HEK293 (cell line): ENCODE data around the gene MAGOHB.

Experiments
- CTCF ChIA-PET: fragments of 350-600 bp; formaldehyde crosslinking; extraction: SDS; loops from one replicate; lab custom pipeline; 2021; ENCODE audit warnings: antibody characterized with exemption; lab: Yijun Ruan, JAX
- POLR2A ChIA-PET: fragments of 300-600 bp; formaldehyde crosslinking; extraction: SDS; loops from one replicate; lab custom pipeline; 2020; ENCODE audit warnings: antibody characterized with exemption, inconsistent platforms; lab: Yijun Ruan, JAX
- H3K27ac ChIP-seq: fragments of 200-500 bp; sonication (Bioruptor generic); 2 replicates; pipeline ENCODE4 v1.5.1; 2014; ENCODE audit warnings: low read depth, low read length, control low read depth, inconsistent platforms; ENCODE audit errors: extremely low read depth
- H3K36me3 ChIP-seq, 2 experiments: fragments of 200-500 bp in 1 of 2; sonication (Bioruptor generic) in 1 of 2; 1 replicate in 1 of 2; 2 replicates in 1 of 2; pipeline ENCODE4 v1.5.1; 2014 to 2017; ENCODE audit warnings: inconsistent platforms in 2 of 2, low read length in 2 of 2; ENCODE audit not compliant: control insufficient read depth in 2 of 2, insufficient read depth in 1 of 2
- H3K4me1 ChIP-seq: fragments of 200-500 bp; sonication (Bioruptor generic); 2 replicates; pipeline ENCODE4 v1.5.1; 2014; ENCODE audit warnings: mild to moderate bottlenecking, low read length, inconsistent platforms; ENCODE audit not compliant: control insufficient read depth, insufficient read depth
- H3K4me3 ChIP-seq: 2 replicates; pipeline ENCODE4 v1.5.1; 2011; ENCODE audit warnings: low read depth, mild to moderate bottlenecking, control low read depth, low read length, moderate library complexity
- H3K9me3 ChIP-seq: fragments of 200-500 bp; sonication (Bioruptor generic); 2 replicates; pipeline ENCODE4 v1.5.1; 2014; ENCODE audit warnings: low read depth, low read length, inconsistent platforms; ENCODE audit not compliant: control insufficient read depth, insufficient read depth
- KLF8 ChIP-seq: fragments of 450-650 bp; formaldehyde crosslinking; IDR thresholded peaks from 2 replicates; pipeline ENCODE4 v1.5.1; 2016; ENCODE audit warnings: missing biosample characterization, missing genetic modification characterization
- SCRT1 ChIP-seq: fragments of 450-650 bp; formaldehyde crosslinking; IDR thresholded peaks from 2 replicates; pipeline ENCODE4 v1.5.1; 2016; ENCODE audit warnings: missing biosample characterization, missing genetic modification characterization, borderline replicate concordance
- SCRT2 ChIP-seq: fragments of 450-650 bp; formaldehyde crosslinking; IDR thresholded peaks from 2 replicates; pipeline ENCODE4 v1.5.1; 2016; ENCODE audit warnings: missing biosample characterization, missing genetic modification characterization
- ZNF138 ChIP-seq: fragments of 450-650 bp; formaldehyde crosslinking; IDR thresholded peaks from 2 replicates; pipeline ENCODE4 v1.5.1; 2016; ENCODE audit warnings: missing biosample characterization, missing genetic modification characterization, borderline replicate concordance
- ZNF202 ChIP-seq: fragments of 450-650 bp; formaldehyde crosslinking; IDR thresholded peaks from 2 replicates; pipeline ENCODE4 v1.5.1; 2016; ENCODE audit warnings: missing biosample characterization, missing genetic modification characterization, borderline replicate concordance
- ZNF324 ChIP-seq: fragments of 450-650 bp; formaldehyde crosslinking; IDR thresholded peaks from 2 replicates; pipeline ENCODE4 v1.5.1; 2016; ENCODE audit warnings: missing biosample characterization, missing genetic modification characterization
- ZNF335 ChIP-seq: fragments of 450-650 bp; formaldehyde crosslinking; conservative IDR thresholded peaks from 2 replicates; pipeline ENCODE4 v1.5.1; 2016; ENCODE audit warnings: missing biosample characterization, missing genetic modification characterization
- ZNF354C ChIP-seq: fragments of 450-650 bp; formaldehyde crosslinking; IDR thresholded peaks from 2 replicates; pipeline ENCODE4 v1.5.1; 2016; ENCODE audit warnings: missing biosample characterization, missing genetic modification characterization, low read depth, borderline replicate concordance
- ZNF510 ChIP-seq: fragments of 450-650 bp; formaldehyde crosslinking; IDR thresholded peaks from 2 replicates; pipeline ENCODE4 v1.5.1; 2018; ENCODE audit warnings: mild to moderate bottlenecking, missing genetic modification characterization, missing biosample characterization; ENCODE audit not compliant: insufficient replicate concordance
- ZNF571 ChIP-seq: fragments of 450-650 bp; formaldehyde crosslinking; IDR thresholded peaks from 2 replicates; pipeline ENCODE4 v1.5.0; 2017; ENCODE audit warnings: missing biosample characterization, missing genetic modification characterization
- ZNF600 ChIP-seq: fragments of 450-650 bp; formaldehyde crosslinking; IDR thresholded peaks from 2 replicates; pipeline ENCODE4 v1.5.1; 2016; ENCODE audit warnings: missing biosample characterization, missing genetic modification characterization
- ZNF621 ChIP-seq: fragments of 450-650 bp; formaldehyde crosslinking; IDR thresholded peaks from 2 replicates; pipeline ENCODE4 v1.5.1; 2017; ENCODE audit warnings: missing biosample characterization, missing genetic modification characterization
- ZNF830 ChIP-seq: fragments of 450-650 bp; IDR thresholded peaks from 2 replicates; pipeline ENCODE4 v1.5.0; 2018; ENCODE audit warnings: missing biosample characterization, missing genetic modification characterization, low read depth, mild to moderate bottlenecking, moderate library complexity
- ZSCAN16 ChIP-seq: fragments of 450-650 bp; formaldehyde crosslinking; IDR thresholded peaks from 2 replicates; pipeline ENCODE4 v1.5.1; 2016; ENCODE audit warnings: missing biosample characterization, missing genetic modification characterization
- TF ChIP-seq, protein P1 (sequence below): fragments of 450-650 bp; formaldehyde crosslinking; IDR thresholded peaks from 2 replicates; pipeline ENCODE4 v1.5.0; 2017; ENCODE audit warnings: missing biosample characterization, missing genetic modification characterization, borderline replicate concordance
- TF ChIP-seq, protein P2 (sequence below): fragments of 450-650 bp; formaldehyde crosslinking; IDR thresholded peaks from 2 replicates; pipeline ENCODE4 v1.5.1; 2017; ENCODE audit warnings: missing biosample characterization, missing genetic modification characterization
- TF ChIP-seq, protein P3 (sequence below): fragments of 450-650 bp; formaldehyde crosslinking; IDR thresholded peaks from 2 replicates; pipeline ENCODE4 v1.5.1; 2016; ENCODE audit warnings: missing biosample characterization, missing genetic modification characterization
- TF ChIP-seq, protein P4 (sequence below): fragments of 450-650 bp; formaldehyde crosslinking; IDR thresholded peaks from 2 replicates; pipeline ENCODE4 v1.5.1; 2017; ENCODE audit warnings: missing biosample characterization, mild to moderate bottlenecking, missing genetic modification characterization, moderate library complexity
- TF ChIP-seq, protein P5 (sequence below): fragments of 450-650 bp; formaldehyde crosslinking; IDR thresholded peaks from 2 replicates; pipeline ENCODE4 v1.5.1; 2016; ENCODE audit warnings: missing biosample characterization, missing genetic modification characterization, borderline replicate concordance

MAGOHB gene

DNA sequence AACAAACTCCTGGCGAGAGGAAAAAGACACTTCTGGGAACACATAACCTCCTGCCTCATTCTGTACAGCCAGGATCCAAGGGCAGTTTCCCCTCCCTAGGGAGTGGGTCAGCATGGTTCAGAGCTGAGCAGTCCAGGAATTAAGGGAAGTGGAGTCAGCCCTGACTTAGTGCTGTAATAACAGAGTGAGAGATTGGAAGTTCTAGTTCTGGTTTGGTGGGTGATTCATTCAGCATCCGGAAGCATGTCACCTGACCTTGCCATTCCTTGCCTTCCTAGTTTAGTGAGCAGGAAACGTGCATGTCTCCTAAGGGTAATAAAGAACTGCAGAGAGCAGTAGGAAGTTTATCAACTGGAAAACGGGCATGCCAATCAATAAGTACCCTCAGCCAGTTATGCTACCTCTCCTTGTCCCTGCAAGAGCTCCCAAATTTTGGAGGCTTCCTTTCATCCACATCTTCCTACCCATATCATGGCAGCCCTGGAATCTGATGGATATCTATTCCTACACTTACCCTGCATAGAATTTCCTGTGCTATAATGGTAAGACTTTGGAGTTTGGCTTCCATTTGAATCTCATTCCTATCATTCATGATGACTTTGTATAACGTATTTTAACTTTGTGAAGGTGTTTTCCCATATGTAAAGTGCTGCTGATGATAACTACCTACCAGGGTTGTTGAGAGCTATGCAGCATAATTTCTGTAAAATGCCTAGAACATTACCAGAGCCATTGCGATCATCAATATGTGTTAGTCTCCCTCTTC is 28.5 kb upstream of the MAGOHB start (continued):
- TF ChIP-seq, protein P1, sequence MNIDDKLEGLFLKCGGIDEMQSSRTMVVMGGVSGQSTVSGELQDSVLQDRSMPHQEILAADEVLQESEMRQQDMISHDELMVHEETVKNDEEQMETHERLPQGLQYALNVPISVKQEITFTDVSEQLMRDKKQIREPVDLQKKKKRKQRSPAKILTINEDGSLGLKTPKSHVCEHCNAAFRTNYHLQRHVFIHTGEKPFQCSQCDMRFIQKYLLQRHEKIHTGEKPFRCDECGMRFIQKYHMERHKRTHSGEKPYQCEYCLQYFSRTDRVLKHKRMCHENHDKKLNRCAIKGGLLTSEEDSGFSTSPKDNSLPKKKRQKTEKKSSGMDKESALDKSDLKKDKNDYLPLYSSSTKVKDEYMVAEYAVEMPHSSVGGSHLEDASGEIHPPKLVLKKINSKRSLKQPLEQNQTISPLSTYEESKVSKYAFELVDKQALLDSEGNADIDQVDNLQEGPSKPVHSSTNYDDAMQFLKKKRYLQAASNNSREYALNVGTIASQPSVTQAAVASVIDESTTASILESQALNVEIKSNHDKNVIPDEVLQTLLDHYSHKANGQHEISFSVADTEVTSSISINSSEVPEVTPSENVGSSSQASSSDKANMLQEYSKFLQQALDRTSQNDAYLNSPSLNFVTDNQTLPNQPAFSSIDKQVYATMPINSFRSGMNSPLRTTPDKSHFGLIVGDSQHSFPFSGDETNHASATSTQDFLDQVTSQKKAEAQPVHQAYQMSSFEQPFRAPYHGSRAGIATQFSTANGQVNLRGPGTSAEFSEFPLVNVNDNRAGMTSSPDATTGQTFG (tag by site-specific recombination) = no peak
- TF ChIP-seq ZNF354C (no peak), ZNF335 (no peak), SCRT2 (no peak), ZNF324 (no peak), KLF8 (no peak)
- TF ChIP-seq, protein P2, sequence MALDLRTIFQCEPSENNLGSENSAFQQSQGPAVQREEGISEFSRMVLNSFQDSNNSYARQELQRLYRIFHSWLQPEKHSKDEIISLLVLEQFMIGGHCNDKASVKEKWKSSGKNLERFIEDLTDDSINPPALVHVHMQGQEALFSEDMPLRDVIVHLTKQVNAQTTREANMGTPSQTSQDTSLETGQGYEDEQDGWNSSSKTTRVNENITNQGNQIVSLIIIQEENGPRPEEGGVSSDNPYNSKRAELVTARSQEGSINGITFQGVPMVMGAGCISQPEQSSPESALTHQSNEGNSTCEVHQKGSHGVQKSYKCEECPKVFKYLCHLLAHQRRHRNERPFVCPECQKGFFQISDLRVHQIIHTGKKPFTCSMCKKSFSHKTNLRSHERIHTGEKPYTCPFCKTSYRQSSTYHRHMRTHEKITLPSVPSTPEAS (tag by site-specific recombination) = no peak

DNA sequence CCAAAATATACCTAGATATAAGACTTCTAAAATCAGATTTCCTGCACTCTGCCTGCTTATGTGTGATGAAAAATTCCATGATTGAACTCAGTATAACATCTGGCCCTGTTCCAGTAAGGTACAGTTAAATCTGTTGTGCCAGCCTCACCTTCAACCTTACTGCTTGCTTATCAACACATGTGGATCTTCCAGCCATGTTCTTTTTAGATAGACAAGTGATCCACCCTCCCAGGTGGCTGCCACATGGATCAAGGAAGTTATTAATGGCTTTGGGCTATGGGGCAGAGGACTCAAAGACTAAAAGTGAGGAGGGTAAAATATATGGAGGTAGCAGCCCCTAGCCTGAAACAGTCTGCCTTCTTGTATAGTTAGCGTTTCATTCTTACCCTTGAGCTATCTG is 25.3 kb upstream of the MAGOHB start:
- Histone ChIP-seq H3K36me3 (no peaks in the 10 kb centered on the region), H3K27ac (no peak overlapping the region), H3K4me3 (no peak overlapping the region), H3K9me3 (no peaks in the 10 kb centered on the region), H3K4me1 (no peaks in the 10 kb centered on the region)
- ChIA-PET CTCF (interaction anchor here (0.6 to 0.7 kb wide), 2 partner anchors 362 to 1251 kb away, joined by 3 read pairs; no protein-coding TSS in a partner anchor), POLR2A (no interaction called here)
- TF ChIP-seq ZSCAN16 (tag by site-specific recombination) = no peak
- TF ChIP-seq ZNF600 = no peak
- TF ChIP-seq ZNF354C = no peak
- no peak for TF ChIP-seq SCRT1
- no peak for TF ChIP-seq ZNF324
- TF ChIP-seq ZNF202 (tag by site-specific recombination) = no peak
- TF ChIP-seq, protein P3, sequence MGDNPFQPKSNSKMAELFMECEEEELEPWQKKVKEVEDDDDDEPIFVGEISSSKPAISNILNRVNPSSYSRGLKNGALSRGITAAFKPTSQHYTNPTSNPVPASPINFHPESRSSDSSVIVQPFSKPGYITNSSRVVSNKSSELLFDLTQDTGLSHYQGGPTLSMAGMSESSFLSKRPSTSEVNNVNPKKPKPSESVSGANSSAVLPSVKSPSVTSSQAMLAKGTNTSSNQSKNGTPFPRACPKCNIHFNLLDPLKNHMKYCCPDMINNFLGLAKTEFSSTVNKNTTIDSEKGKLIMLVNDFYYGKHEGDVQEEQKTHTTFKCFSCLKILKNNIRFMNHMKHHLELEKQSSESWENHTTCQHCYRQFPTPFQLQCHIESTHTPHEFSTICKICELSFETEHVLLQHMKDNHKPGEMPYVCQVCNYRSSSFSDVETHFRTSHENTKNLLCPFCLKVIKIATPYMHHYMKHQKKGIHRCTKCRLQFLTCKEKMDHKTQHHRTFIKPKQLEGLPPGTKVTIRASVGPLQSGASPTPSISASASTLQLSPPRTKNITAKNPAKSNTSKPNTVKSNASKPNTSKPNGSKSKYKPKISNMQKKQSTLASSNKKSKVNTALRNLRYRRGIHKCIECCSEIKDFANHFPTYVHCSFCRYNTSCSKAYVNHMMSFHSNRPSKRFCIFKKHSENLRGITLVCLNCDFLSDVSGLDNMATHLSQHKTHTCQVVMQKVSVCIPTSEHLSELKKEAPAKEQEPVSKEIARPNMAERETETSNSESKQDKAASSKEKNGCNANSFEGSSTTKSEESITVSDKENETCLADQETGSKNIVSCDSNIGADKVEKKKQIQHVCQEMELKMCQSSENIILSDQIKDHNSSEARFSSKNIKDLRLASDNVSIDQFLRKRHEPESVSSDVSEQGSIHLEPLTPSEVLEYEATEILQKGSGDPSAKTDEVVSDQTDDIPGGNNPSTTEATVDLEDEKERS (tag by site-specific recombination) = no peak
- TF ChIP-seq ZNF138 (tag by site-specific recombination) = no peak
- TF ChIP-seq ZNF621 (tag by site-specific recombination) = no peak
- TF ChIP-seq, protein P4, sequence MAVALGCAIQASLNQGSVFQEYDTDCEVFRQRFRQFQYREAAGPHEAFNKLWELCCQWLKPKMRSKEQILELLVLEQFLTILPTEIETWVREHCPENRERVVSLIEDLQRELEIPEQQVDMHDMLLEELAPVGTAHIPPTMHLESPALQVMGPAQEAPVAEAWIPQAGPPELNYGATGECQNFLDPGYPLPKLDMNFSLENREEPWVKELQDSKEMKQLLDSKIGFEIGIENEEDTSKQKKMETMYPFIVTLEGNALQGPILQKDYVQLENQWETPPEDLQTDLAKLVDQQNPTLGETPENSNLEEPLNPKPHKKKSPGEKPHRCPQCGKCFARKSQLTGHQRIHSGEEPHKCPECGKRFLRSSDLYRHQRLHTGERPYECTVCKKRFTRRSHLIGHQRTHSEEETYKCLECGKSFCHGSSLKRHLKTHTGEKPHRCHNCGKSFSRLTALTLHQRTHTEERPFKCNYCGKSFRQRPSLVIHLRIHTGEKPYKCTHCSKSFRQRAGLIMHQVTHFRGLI = no peak

DNA sequence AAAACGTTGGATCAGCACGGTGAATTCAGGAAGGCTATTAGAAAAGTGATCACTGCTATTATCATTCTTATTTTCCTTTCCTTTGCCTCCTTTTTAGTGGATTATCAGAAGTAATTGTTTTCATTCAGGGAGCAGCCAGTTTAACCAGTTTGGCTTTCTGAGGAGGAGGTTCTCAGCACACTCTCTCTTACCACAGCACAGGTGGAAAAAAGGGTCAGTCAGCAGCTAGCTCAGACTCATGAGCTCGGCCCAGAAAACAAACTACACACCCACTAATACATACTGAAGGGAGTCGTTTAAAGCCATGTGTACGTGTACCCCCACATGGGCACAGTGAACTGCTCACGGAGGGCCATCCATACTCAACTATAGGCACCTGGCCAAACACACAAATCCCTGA is 23.2 kb upstream of the MAGOHB start:
- ChIA-PET POLR2A (no interaction called here), CTCF (no interaction called here)
- H3K36me3 ChIP-seq = no peaks in the 10 kb centered on the region
- no peak overlapping the region for H3K4me3 ChIP-seq
- H3K27ac ChIP-seq = no peak overlapping the region
- H3K9me3 ChIP-seq = no peaks in the 10 kb centered on the region
- H3K4me1 ChIP-seq = no peaks in the 10 kb centered on the region
- TF ChIP-seq ZNF830 (no peak), ZNF571 (no peak), ZNF510 (tag by site-specific recombination) (no peak), ZNF138 (tag by site-specific recombination) (no peak)
- TF ChIP-seq, protein P5, sequence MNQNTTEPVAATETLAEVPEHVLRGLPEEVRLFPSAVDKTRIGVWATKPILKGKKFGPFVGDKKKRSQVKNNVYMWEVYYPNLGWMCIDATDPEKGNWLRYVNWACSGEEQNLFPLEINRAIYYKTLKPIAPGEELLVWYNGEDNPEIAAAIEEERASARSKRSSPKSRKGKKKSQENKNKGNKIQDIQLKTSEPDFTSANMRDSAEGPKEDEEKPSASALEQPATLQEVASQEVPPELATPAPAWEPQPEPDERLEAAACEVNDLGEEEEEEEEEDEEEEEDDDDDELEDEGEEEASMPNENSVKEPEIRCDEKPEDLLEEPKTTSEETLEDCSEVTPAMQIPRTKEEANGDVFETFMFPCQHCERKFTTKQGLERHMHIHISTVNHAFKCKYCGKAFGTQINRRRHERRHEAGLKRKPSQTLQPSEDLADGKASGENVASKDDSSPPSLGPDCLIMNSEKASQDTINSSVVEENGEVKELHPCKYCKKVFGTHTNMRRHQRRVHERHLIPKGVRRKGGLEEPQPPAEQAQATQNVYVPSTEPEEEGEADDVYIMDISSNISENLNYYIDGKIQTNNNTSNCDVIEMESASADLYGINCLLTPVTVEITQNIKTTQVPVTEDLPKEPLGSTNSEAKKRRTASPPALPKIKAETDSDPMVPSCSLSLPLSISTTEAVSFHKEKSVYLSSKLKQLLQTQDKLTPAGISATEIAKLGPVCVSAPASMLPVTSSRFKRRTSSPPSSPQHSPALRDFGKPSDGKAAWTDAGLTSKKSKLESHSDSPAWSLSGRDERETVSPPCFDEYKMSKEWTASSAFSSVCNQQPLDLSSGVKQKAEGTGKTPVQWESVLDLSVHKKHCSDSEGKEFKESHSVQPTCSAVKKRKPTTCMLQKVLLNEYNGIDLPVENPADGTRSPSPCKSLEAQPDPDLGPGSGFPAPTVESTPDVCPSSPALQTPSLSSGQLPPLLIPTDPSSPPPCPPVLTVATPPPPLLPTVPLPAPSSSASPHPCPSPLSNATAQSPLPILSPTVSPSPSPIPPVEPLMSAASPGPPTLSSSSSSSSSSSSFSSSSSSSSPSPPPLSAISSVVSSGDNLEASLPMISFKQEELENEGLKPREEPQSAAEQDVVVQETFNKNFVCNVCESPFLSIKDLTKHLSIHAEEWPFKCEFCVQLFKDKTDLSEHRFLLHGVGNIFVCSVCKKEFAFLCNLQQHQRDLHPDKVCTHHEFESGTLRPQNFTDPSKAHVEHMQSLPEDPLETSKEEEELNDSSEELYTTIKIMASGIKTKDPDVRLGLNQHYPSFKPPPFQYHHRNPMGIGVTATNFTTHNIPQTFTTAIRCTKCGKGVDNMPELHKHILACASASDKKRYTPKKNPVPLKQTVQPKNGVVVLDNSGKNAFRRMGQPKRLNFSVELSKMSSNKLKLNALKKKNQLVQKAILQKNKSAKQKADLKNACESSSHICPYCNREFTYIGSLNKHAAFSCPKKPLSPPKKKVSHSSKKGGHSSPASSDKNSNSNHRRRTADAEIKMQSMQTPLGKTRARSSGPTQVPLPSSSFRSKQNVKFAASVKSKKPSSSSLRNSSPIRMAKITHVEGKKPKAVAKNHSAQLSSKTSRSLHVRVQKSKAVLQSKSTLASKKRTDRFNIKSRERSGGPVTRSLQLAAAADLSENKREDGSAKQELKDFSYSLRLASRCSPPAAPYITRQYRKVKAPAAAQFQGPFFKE (tag by site-specific recombination) = no peak
